H1 (cell line): ENCODE measurements around the gene TTC38. TPM values are rescaled to one million over a fixed set of nuclear protein-coding genes. Genes with fewer than 3 reads are reported as not detected.
A peak's percentile ranks its signal among the peaks of the same experiment; 100 is the strongest.

Experiments
- CTCF ChIA-PET: fragments of 300-600 bp; sonication (Branson Sonifier 250); formaldehyde crosslinking; loops from one replicate; lab custom pipeline; 2021; ENCODE audit not compliant: partially characterized antibody; lab: Charles Lee
- POLR2A ChIA-PET: fragments of 300-600 bp; sonication (Branson Sonifier 250); formaldehyde crosslinking; loops from one replicate; lab custom pipeline; 2021; ENCODE audit warnings: inconsistent platforms; ENCODE audit not compliant: partially characterized antibody; lab: Charles Lee
- DNase-seq, 2 experiments: peaks; one replicate each; pipeline versions ENCODE4 v3.0.0 to v3.0.0-alpha.2; 2010 to 2022; ENCODE audit warnings: low spot score in 2 of 2, low read depth in 1 of 2, mixed read lengths in 1 of 2
- FAIRE-seq: peaks from 2 replicates; lab custom pipeline; 2011; peaks lifted over from hg19 to GRCh38; lab: Jason Lieb, UNC
- H2AFZ ChIP-seq: 2 replicates; pipeline ENCODE4 v1.8.1; 2012; ENCODE audit warnings: low read length, inconsistent platforms
- H2AK5ac ChIP-seq: 2 replicates; pipeline ENCODE4 v1.6.1; 2013; ENCODE audit warnings: low read depth, low read length
- H2BK120ac ChIP-seq: replicated peaks from 2 replicates; pipeline ENCODE3; 2013; ENCODE audit warnings: low read depth, low read length, inconsistent platforms
- H2BK12ac ChIP-seq: 2 replicates; pipeline ENCODE4 v1.6.1; 2013; ENCODE audit warnings: low read depth, low read length
- H2BK15ac ChIP-seq: 2 replicates; pipeline ENCODE4 v1.6.1; 2013; ENCODE audit warnings: low read length
- H2BK20ac ChIP-seq: 2 replicates; pipeline ENCODE4 v1.6.1; 2013; ENCODE audit warnings: low read length
- H2BK5ac ChIP-seq: 2 replicates; pipeline ENCODE4 v1.6.1; 2013; ENCODE audit warnings: low read depth, low read length
- H3K14ac ChIP-seq: 2 replicates; pipeline ENCODE4 v1.6.1; 2013; ENCODE audit warnings: inconsistent platforms; ENCODE audit not compliant: insufficient read length
- H3K18ac ChIP-seq: 2 replicates; pipeline ENCODE4 v1.6.1; 2013; ENCODE audit warnings: low read length; ENCODE audit errors: extremely low read depth
- H3K23ac ChIP-seq: 2 replicates; pipeline ENCODE4 v1.6.1; 2013; ENCODE audit warnings: inconsistent platforms; ENCODE audit not compliant: insufficient read length
- H3K23me2 ChIP-seq: 2 replicates; pipeline ENCODE4 v1.6.1; 2013; ENCODE audit warnings: low read depth, low read length
- H3K27ac ChIP-seq: 2 replicates; pipeline ENCODE4 v1.6.1; 2011; ENCODE audit warnings: low read depth, low read length, inconsistent platforms
- H3K27me3 ChIP-seq, 4 experiments: replicated peaks in 1 of 4; 1 replicate in 1 of 4; 2 replicates in 3 of 4; pipeline versions ENCODE4 v1.6.1 to v1.8.1; 2011 to 2013; ENCODE audit warnings: low read length in 3 of 4, mild to moderate bottlenecking in 3 of 4, inconsistent platforms in 2 of 4, mixed read lengths in 2 of 4, moderate library complexity in 1 of 4; ENCODE audit not compliant: control insufficient read depth in 3 of 4, insufficient read depth in 3 of 4; ENCODE audit errors: extremely low read depth in 1 of 4
- H3K36me3 ChIP-seq, 4 experiments: 2 replicates each; pipeline versions ENCODE4 v1.6.1 to v1.8.1; 2011 to 2013; ENCODE audit warnings: mild to moderate bottlenecking in 4 of 4, low read length in 3 of 4, moderate library complexity in 2 of 4, control low read depth in 1 of 4, inconsistent platforms in 1 of 4; ENCODE audit not compliant: insufficient read depth in 4 of 4, control insufficient read depth in 2 of 4
- H3K4ac ChIP-seq: replicated peaks from 2 replicates; pipeline ENCODE3; 2013; ENCODE audit warnings: low read length, low read depth, mixed read lengths, inconsistent platforms; ENCODE audit not compliant: insufficient read length
- H3K4me1 ChIP-seq, 4 experiments: replicated peaks in 1 of 4; 1 replicate in 1 of 4; 2 replicates in 3 of 4; pipeline versions ENCODE4 v1.6.1 to v1.8.1; 2011 to 2013; ENCODE audit warnings: low read length in 3 of 4, inconsistent platforms in 2 of 4, mixed read lengths in 1 of 4; ENCODE audit not compliant: insufficient read depth in 4 of 4, control insufficient read depth in 3 of 4
- H3K4me2 ChIP-seq, 2 experiments: 2 replicates each; pipeline versions ENCODE4 v1.6.1 to v1.8.1; 2011 to 2013; ENCODE audit warnings: low read depth in 2 of 2, low read length in 2 of 2, control low read depth in 1 of 2, inconsistent platforms in 1 of 2, mild to moderate bottlenecking in 1 of 2; ENCODE audit not compliant: insufficient read depth in 1 of 2
- H3K4me3 ChIP-seq, 4 experiments: fragments of 200-600, 300-600 bp in 1 of 4; sonication (generic), shearing (Covaris generic), sonication (Bioruptor Twin) in 1 of 4; 2 replicates each; pipeline versions ENCODE4 v1.5.1 to v1.8.1; 2011 to 2016; ENCODE audit warnings: low read length in 4 of 4, low read depth in 3 of 4, control low read depth in 2 of 4, inconsistent platforms in 2 of 4, mild to moderate bottlenecking in 2 of 4, mixed read lengths in 1 of 4, moderate library complexity in 1 of 4; ENCODE audit not compliant: insufficient read depth in 2 of 4; ENCODE audit errors: extremely low read depth in 1 of 4
- H3K56ac ChIP-seq: replicated peaks from 2 replicates; pipeline ENCODE3; 2013; ENCODE audit warnings: low read depth, mild to moderate bottlenecking, mixed read lengths, low read length, inconsistent platforms; ENCODE audit not compliant: insufficient read length
- H3K79me1 ChIP-seq: 2 replicates; pipeline ENCODE4 v1.6.1; 2013; ENCODE audit warnings: low read depth, low read length, control low read depth
- H3K79me2 ChIP-seq, 2 experiments: 2 replicates each; pipeline versions ENCODE4 v1.6.1 to v1.8.1; 2012 to 2013; ENCODE audit warnings: low read length in 2 of 2, mild to moderate bottlenecking in 2 of 2, inconsistent platforms in 1 of 2; ENCODE audit not compliant: insufficient read depth in 2 of 2, control insufficient read depth in 1 of 2
- H3K9ac ChIP-seq, 4 experiments: replicated peaks in 1 of 4; 1 replicate in 1 of 4; 2 replicates in 3 of 4; pipeline versions ENCODE4 v1.6.1 to v1.8.1; 2011 to 2013; ENCODE audit warnings: low read depth in 3 of 4, low read length in 3 of 4, control low read depth in 2 of 4, mild to moderate bottlenecking in 2 of 4, moderate library complexity in 2 of 4, inconsistent platforms in 1 of 4; ENCODE audit errors: extremely low read depth in 1 of 4
- H3K9me3 ChIP-seq, 2 experiments: 2 replicates each; pipeline versions ENCODE4 v1.6.1 to v1.8.1; 2012 to 2013; ENCODE audit warnings: mild to moderate bottlenecking in 2 of 2, moderate library complexity in 2 of 2, control low read depth in 1 of 2, inconsistent platforms in 1 of 2, low read depth in 1 of 2, low read length in 1 of 2, mixed read lengths in 1 of 2; ENCODE audit not compliant: insufficient read depth in 2 of 2
- H4K20me1 ChIP-seq, 2 experiments: replicated peaks in 1 of 2; 2 replicates each; pipeline versions ENCODE3 to v1.8.1; 2011 to 2013; ENCODE audit warnings: inconsistent platforms in 2 of 2, low read length in 2 of 2, mild to moderate bottlenecking in 1 of 2; ENCODE audit not compliant: insufficient read depth in 2 of 2, control insufficient read depth in 1 of 2
- H4K5ac ChIP-seq: 2 replicates; pipeline ENCODE4 v1.6.1; 2013; ENCODE audit warnings: low read length, low read depth, mixed read lengths, inconsistent platforms; ENCODE audit not compliant: insufficient read length
- H4K8ac ChIP-seq: 2 replicates; pipeline ENCODE4 v1.8.0; 2013; ENCODE audit warnings: mild to moderate bottlenecking, moderate library complexity, low read length, inconsistent platforms; ENCODE audit not compliant: insufficient read depth; ENCODE audit errors: extremely low read depth
- H4K91ac ChIP-seq: replicated peaks from 2 replicates; pipeline ENCODE3; 2013; ENCODE audit warnings: low read length, mixed read lengths, inconsistent platforms; ENCODE audit not compliant: insufficient read length
- BACH1 ChIP-seq: IDR thresholded peaks from 2 replicates; pipeline ENCODE4 v1.6.1; 2012; ENCODE audit warnings: low read length, improper control_type of control experiment
- E2F6 ChIP-seq: IDR thresholded peaks from 2 replicates; pipeline ENCODE4 v1.6.1; 2012; ENCODE audit warnings: inconsistent platforms
- EZH2 ChIP-seq: fragments of 200-600 bp; sonication (generic); IDR thresholded peaks from 2 replicates; pipeline ENCODE4 v1.7.1; 2012; ENCODE audit warnings: low read depth, mild to moderate bottlenecking, moderate library complexity, low read length, inconsistent platforms; ENCODE audit not compliant: severe bottlenecking
- JUND ChIP-seq: IDR thresholded peaks from 2 replicates; pipeline ENCODE4 v1.6.1; 2011; ENCODE audit warnings: mild to moderate bottlenecking, improper control_type of control experiment, low read length
- MAX ChIP-seq: IDR thresholded peaks from 2 replicates; pipeline ENCODE4 v1.6.1; 2012; ENCODE audit warnings: inconsistent platforms
- PHF8 ChIP-seq: fragments of 200-600 bp; sonication (generic); conservative IDR thresholded peaks from 2 replicates; pipeline ENCODE4 v1.7.1; 2012; ENCODE audit warnings: low read depth, mild to moderate bottlenecking, inconsistent platforms, low read length, moderate library complexity
- SIRT6 ChIP-seq: IDR thresholded peaks from one replicate; pipeline ENCODE4 v1.7.1; 2012; ENCODE audit warnings: low read length, inconsistent platforms
- SP1 ChIP-seq: IDR thresholded peaks from 2 replicates; pipeline ENCODE4 v1.6.1; 2011; ENCODE audit warnings: low read depth, low read length
- SUZ12 ChIP-seq: fragments of 200-600 bp; sonication (generic); IDR thresholded peaks from 2 replicates; pipeline ENCODE4 v1.6.1; 2012; ENCODE audit warnings: mild to moderate bottlenecking, inconsistent platforms, low read length, moderate library complexity, mixed read lengths
- ZNF274 ChIP-seq: IDR thresholded peaks from 2 replicates; pipeline ENCODE4 v1.7.0; 2012; ENCODE audit warnings: low read length, borderline replicate concordance; ENCODE audit errors: extremely low read depth
- WGBS, 2 experiments: shearing (Covaris generic) in 1 of 2; methylation state at CpG; one replicate each; pipeline versions ENCODE4 v1.1.6 to v1.1.7; 2013 to 2015; ENCODE audit warnings: low lambda C conversion rate in 2 of 2, mixed read lengths in 2 of 2, inconsistent platforms in 1 of 2, low coverage in 1 of 2, missing lambda C conversion rate in 1 of 2; ENCODE audit not compliant: insufficient replicate concordance in 2 of 2, insufficient coverage in 1 of 2, insufficient read length in 1 of 2; ENCODE audit errors: extremely low coverage in 1 of 2, missing lambda C conversion rate in 1 of 2; 5-methylcytosine and 5-hydroxymethylcytosine counted together
- polyA plus RNA-seq, 7 experiments: library from polyadenylated mRNA; depleted of rRNA in 3 of 7; stranded (reverse) in 5 of 7; unstranded in 2 of 7; fragments of >200 nt in 5 of 7; fragments of 200-250 nt in 2 of 7; gene quantifications; 1 replicate in 5 of 7; 2 replicates in 1 of 7; 4 replicates in 1 of 7; pipeline versions ENCODE4 v1.2.1 to v1.2.3, GENCODE V29; 2011 to 2013; ENCODE audit warnings: missing spikeins in 2 of 7, mixed read lengths in 2 of 7
- total RNA-seq: library from RNA; stranded (reverse); fragmentation: NEBNext Ultra II Directional; extraction: Animal tissue kit (Norgen Biotek cat#: 25700); gene quantifications from 2 replicates; pipeline ENCODE4 v1.2.1, GENCODE V29; 2021

Gene TTC38
- total and polyA plus RNA-seq, 2 of the 8 experiments (the other 6 are each of a cell fraction or from before 2014, with no cell fraction given), result 25.3 to 34.8 TPM

GRCh38 chr22:46263216-46263590 lies 4.6 kb upstream of the TTC38 start, which contains the start of gene PKDREJ:
Gene PKDREJ, minus strand, starts transcription at chr22:46263343. Its CDS starts 21 bp downstream, at chr22:46263322.
- H3K23me2 ChIP-seq, result peaks cover 2% of the 10 kb centered on the region; the same call in 1 of the 2 replicates
- H4K8ac ChIP-seq, result peak within 1 kb of the TSS; percentile 20
- H3K27me3 ChIP-seq, result peaks cover 18 to 52% (median 35%) of the 10 kb centered on the region in 4 experiments
- H4K5ac ChIP-seq, result no peak within 1 kb of the TSS
- no peak within 1 kb of the TSS for H4K91ac ChIP-seq
- peak in 1 of 2 experiments; percentile 68 for DNase-seq
- POLR2A ChIA-PET, result interaction anchor here (0.7 to 2.9 kb wide), 4 partner anchors 13 to 72 kb away, joined by 3 to 13 read pairs (median 4); partner anchors contain the start of gene CDPF1
- H3K36me3 ChIP-seq, result no peaks in the 10 kb centered on the region
- CTCF ChIA-PET, result interaction anchor here (0.9 to 2.0 kb wide), 11 partner anchors 12 to 131 kb away, joined by 3 to 8 read pairs (median 3); no protein-coding TSS in a partner anchor
- TF ChIP-seq SIRT6 (no peak), BACH1 (no peak), MAX (peak; percentile 62; the same call in 1 of the 2 replicates), ZNF274 (no peak), EZH2 (peak; percentile 48), E2F6 (peak; percentile 66; the same call in 1 of the 2 replicates), PHF8 (0 out of 2 replicates have a peak, but pooled peaks have one; percentile 26), JUND (no peak), SUZ12 (peak; percentile 51; the same call in 1 of the 2 replicates), SP1 (no peak)
- no peak within 1 kb of the TSS for H2BK5ac ChIP-seq
- no peak within 1 kb of the TSS for H2BK15ac ChIP-seq
- no peak within 1 kb of the TSS for H3K56ac ChIP-seq
- 48% methylated on average over 21 of the region's 30 CpGs; no CpG with 5 or more reads in 1 of the 2 experiments for WGBS, 2 experiments
- no peak within 1 kb of the TSS for H3K4ac ChIP-seq
- peak within 1 kb of the TSS; percentile 48; the same call in 1 of the 2 replicates for H2AFZ ChIP-seq
- H3K79me1 ChIP-seq, result no peaks in the 10 kb centered on the region; the same call in 1 of the 2 replicates
- H3K14ac ChIP-seq, result no peak within 1 kb of the TSS
- peak within 1 kb of the TSS; percentile 50 to 68 for H3K4me2 ChIP-seq
- no peak within 1 kb of the TSS for H3K27ac ChIP-seq
- H4K20me1 ChIP-seq, result no peaks in the 10 kb centered on the region
- H3K9me3 ChIP-seq, result peaks cover 5 to 12% of the 10 kb centered on the region in 2 experiments; a peak in 3 of 4 replicates
- H3K4me1 ChIP-seq, result no peaks in the 10 kb centered on the region; a peak in 1 of 7 replicates
- H3K79me2 ChIP-seq, result no peaks in the 10 kb centered on the region
- peak within 1 kb of the TSS; percentile 18 to 52 (median 19); a peak in 6 of 8 replicates for H3K4me3 ChIP-seq
- H2AK5ac ChIP-seq, result no peak within 1 kb of the TSS
- no peak within 1 kb of the TSS for H3K9ac ChIP-seq
- H2BK12ac ChIP-seq, result no peak within 1 kb of the TSS
- no peak within 1 kb of the TSS; the same call in 1 of the 2 replicates for H3K18ac ChIP-seq
- H2BK20ac ChIP-seq, result no peak within 1 kb of the TSS
- H2BK120ac ChIP-seq, result no peak within 1 kb of the TSS
- no peak for FAIRE-seq
- no peak within 1 kb of the TSS for H3K23ac ChIP-seq
